Kidney (tissue), 14 donors: ENCODE results near the gene MEF2A. TPM values are rescaled to one million over a fixed set of nuclear protein-coding genes. Genes with fewer than 3 reads are reported as not detected.

Experiments
- DNase-seq, 5 donors: peaks; one replicate each; pipeline ENCODE4 v3.0.0-alpha.2; 2013 to 2020
- FAIRE-seq: peaks from 2 replicates; lab custom pipeline; 2012; peaks lifted over from hg19 to GRCh38; lab: Jason Lieb, UNC
- H3K27ac ChIP-seq, 2 donors: one replicate each; pipeline ENCODE4 v1.7.0; 2013; ENCODE audit warnings: low read depth in 2 of 2, low read length in 2 of 2, inconsistent platforms in 1 of 2
- H3K27me3 ChIP-seq: one replicate; pipeline ENCODE4 v1.7.1; 2013; ENCODE audit warnings: low read length, inconsistent platforms; ENCODE audit not compliant: control insufficient read depth, insufficient read depth
- H3K36me3 ChIP-seq, 3 donors: one replicate each; pipeline versions ENCODE4 v1.7.0 to v1.7.1; 2013; ENCODE audit warnings: low read length in 3 of 3, control low read depth in 1 of 3, inconsistent platforms in 1 of 3; ENCODE audit not compliant: insufficient read depth in 3 of 3, control insufficient read depth in 2 of 3
- H3K4me1 ChIP-seq, 3 donors: one replicate each; pipeline versions ENCODE4 v1.7.0 to v1.7.1; 2013; ENCODE audit warnings: low read length in 3 of 3, inconsistent platforms in 1 of 3, low read depth in 1 of 3; ENCODE audit not compliant: control insufficient read depth in 2 of 3, insufficient read depth in 2 of 3
- H3K4me3 ChIP-seq, 3 donors: one replicate each; pipeline versions ENCODE4 v1.7.0 to v1.8.1; 2013; ENCODE audit warnings: low read length in 3 of 3, control low read depth in 1 of 3, inconsistent platforms in 1 of 3
- H3K9ac ChIP-seq, 3 donors: one replicate each; pipeline versions ENCODE4 v1.7.0 to v1.7.1; 2013; ENCODE audit warnings: low read length in 3 of 3, control low read depth in 1 of 3, inconsistent platforms in 1 of 3
- H3K9me3 ChIP-seq, 3 donors: one replicate each; pipeline versions ENCODE4 v1.7.0 to v1.7.1; 2013; ENCODE audit warnings: low read length in 3 of 3, control low read depth in 1 of 3, inconsistent platforms in 1 of 3; ENCODE audit not compliant: control insufficient read depth in 2 of 3, insufficient read depth in 1 of 3
- intact Hi-C: fragments of 100-400 bp; cut with DNase I; formaldehyde crosslinking; loops from one replicate; pipeline ENCODE4 v1.11.1; 2022
- polyA plus RNA-seq: library from polyadenylated mRNA; stranded (reverse); fragments of 350-450 nt; fragmentation: Illumina TruSeq; extraction: RNeasy Lipid Tissue Mini Kit (QIAGEN cat#74804); gene quantifications from one replicate; pipeline ENCODE4 v1.2.3, GENCODE V29; 2014; ENCODE audit warnings: low read depth, low replicate concordance; ENCODE audit not compliant: insufficient read depth
- total RNA-seq: library from RNA; stranded (reverse); fragmentation: NEBNext Ultra II Directional; extraction: Animal tissue kit (Norgen Biotek cat#: 25700); gene quantifications from one replicate; pipeline ENCODE4 v1.2.1, GENCODE V29; 2021
- TF ChIP-seq, protein P1 (sequence below): IDR thresholded peaks from 3 replicates; pipeline ENCODE4 v1.5.1; 2012; ENCODE audit warnings: mild to moderate bottlenecking, moderate library complexity, borderline replicate concordance; ENCODE audit not compliant: insufficient read depth; ENCODE audit errors: extremely low read depth
- donor health status: control.
- donor health status: control.
- donor health status: control.
- donor health status: control.
- donor health status: control.
- donor health status: DM: yes; HTN: yes; CAD: no.
- donor health status: Normal renal cell carcinoma (clear cell type).

MEF2A gene
- total and polyA plus RNA-seq, 2 donors from 2014 or later, result 20.8 to 82.2 TPM

DNA sequence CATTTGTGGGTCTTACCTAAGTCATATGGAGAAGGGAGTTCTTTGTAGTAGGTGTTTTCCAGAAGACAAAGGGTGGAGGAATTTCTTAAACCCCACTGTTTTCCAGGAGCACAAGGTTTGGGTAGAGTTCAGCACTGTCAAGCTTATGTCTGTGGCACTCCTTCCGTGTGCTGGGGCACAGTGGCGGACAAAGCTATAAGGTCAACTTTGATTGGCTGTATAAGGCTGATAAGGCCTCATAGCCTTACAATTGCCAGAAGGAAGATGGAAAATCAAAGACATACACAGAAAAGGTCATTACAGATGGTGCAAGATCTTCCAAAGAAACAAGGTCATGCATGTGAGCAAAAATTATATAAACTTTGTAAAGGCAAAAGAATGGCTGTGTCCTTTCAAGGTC is 170.9 kb downstream of the MEF2A start:
- no peak for FAIRE-seq
- intact Hi-C loops, result no loop called here
- TF ChIP-seq, protein P1, sequence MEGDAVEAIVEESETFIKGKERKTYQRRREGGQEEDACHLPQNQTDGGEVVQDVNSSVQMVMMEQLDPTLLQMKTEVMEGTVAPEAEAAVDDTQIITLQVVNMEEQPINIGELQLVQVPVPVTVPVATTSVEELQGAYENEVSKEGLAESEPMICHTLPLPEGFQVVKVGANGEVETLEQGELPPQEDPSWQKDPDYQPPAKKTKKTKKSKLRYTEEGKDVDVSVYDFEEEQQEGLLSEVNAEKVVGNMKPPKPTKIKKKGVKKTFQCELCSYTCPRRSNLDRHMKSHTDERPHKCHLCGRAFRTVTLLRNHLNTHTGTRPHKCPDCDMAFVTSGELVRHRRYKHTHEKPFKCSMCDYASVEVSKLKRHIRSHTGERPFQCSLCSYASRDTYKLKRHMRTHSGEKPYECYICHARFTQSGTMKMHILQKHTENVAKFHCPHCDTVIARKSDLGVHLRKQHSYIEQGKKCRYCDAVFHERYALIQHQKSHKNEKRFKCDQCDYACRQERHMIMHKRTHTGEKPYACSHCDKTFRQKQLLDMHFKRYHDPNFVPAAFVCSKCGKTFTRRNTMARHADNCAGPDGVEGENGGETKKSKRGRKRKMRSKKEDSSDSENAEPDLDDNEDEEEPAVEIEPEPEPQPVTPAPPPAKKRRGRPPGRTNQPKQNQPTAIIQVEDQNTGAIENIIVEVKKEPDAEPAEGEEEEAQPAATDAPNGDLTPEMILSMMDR, result no peak

DNA sequence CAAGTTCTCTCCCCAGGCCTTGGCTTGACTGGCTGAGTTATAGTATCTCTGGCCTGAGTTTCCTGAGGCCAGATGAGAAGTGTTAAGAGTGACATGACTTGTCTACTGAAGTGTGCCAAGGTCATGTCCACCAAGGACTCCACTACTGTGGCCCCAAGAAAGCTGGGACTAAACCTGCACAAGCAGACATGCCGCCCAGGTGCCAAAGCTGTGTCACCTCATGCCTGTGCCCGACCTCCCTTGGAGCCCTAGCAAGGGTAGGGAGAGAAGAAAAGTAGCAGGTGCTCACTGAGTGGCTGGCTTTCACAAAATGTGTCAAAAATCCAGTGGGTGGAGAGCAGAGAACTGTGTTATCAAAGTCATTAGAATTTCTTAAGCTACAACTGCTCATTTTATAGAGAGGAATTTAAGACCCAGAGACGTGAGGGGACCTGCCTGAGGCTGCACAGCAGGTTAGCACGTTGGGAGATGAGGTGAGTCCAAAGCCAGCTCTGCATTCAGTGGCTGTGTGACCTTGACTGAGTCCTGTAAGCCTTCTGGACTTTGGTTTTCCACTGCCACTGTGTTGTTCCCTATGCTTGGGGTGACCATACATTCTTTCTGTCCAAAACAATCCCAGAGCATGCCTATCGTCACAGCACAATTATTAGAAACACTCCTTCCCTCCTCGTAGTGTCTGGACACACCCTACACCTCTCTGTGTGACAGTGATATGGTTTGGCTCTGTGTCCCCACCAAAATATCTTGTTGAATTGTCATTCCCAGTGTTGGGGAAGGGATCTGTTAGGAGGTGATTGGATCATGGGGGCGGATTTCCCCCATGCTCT is 172.4 kb downstream of the MEF2A start:
- no peak for DNase-seq
- Histone ChIP-seq H3K9me3 (no peaks in the 10 kb centered on the region), H3K9ac (no peak overlapping the region), H3K4me3 (no peak overlapping the region), H3K27me3 (no peaks in the 10 kb centered on the region), H3K4me1 (no peaks in the 10 kb centered on the region), H3K27ac (no peak overlapping the region), H3K36me3 (no peaks in the 10 kb centered on the region)
- FAIRE-seq, result no peak
- intact Hi-C loops, result no loop called here
- TF ChIP-seq, protein P1, result no peak

More for the DNA sequence above, 170.9 kb downstream of the MEF2A start:
- H3K36me3 ChIP-seq, result no peaks in the 10 kb centered on the region
- H3K27ac ChIP-seq, result no peak overlapping the region
- no peaks in the 10 kb centered on the region for H3K9me3 ChIP-seq
- no peak overlapping the region for H3K4me3 ChIP-seq
- no peak for DNase-seq
- H3K27me3 ChIP-seq, result no peaks in the 10 kb centered on the region
- H3K4me1 ChIP-seq, result peaks cover 0 to 2% (median 0%) of the 10 kb centered on the region in 3 donors
- no peak overlapping the region for H3K9ac ChIP-seq

DNA sequence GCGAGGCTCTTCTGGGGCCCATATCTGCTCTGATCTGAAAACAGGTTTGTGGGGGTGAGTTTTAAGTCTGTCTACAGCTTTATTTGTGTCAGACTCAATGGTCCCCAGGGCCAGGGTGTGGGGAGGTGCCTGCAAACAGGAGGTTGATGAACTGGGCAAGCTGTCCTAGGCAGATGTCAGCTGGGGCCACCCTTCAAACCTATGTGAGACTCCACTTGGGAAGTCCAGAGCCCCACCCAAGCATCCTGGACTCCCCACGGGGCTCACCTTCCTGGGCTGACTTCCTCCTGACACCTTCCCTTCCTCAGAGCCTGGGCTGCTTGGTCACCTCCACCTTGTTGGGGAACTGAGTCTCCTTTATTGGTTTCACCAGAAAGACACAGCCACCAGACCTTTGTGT is 176.1 kb downstream of the MEF2A start:
- Histone ChIP-seq H3K4me3 (no peak overlapping the region), H3K36me3 (no peaks in the 10 kb centered on the region), H3K4me1 (no peaks in the 10 kb centered on the region), H3K9ac (no peak overlapping the region), H3K27ac (no peak overlapping the region), H3K27me3 (no peaks in the 10 kb centered on the region), H3K9me3 (no peaks in the 10 kb centered on the region)
- TF ChIP-seq, protein P1, result no peak
- FAIRE-seq, result no peak
- intact Hi-C loops, result no loop called here
- DNase-seq, result no peak
